ENCODE data around the gene SELENOO. TPM values are rescaled to one million over a fixed set of nuclear protein-coding genes. Genes with fewer than 3 reads are reported as not detected.

SELENOO gene
- total and polyA plus RNA-seq, 2 of the 13 experiments (the other 11 are each of a cell fraction or from before 2014, with no cell fraction given): 14.4 to 19.0 TPM

- TF ChIP-seq, protein P1, sequence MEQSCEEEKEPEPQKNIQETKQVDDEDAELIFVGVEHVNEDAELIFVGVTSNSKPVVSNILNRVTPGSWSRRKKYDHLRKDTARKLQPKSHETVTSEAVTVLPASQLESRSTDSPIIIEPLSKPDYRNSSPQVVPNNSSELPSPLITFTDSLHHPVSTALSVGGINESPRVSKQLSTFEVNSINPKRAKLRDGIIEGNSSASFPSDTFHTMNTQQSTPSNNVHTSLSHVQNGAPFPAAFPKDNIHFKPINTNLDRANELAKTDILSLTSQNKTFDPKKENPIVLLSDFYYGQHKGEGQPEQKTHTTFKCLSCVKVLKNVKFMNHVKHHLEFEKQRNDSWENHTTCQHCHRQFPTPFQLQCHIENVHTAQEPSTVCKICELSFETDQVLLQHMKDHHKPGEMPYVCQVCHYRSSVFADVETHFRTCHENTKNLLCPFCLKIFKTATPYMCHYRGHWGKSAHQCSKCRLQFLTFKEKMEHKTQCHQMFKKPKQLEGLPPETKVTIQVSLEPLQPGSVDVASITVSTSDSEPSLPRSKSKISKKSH (CRISPR knock-in tag; IDR thresholded peaks at IDR 0.05; ENCODE audit: borderline replicate concordance): peak; percentile 52; the same call in 1 of the 2 replicates
- TF ChIP-seq ZNF430 (CRISPR knock-in tag; IDR thresholded peaks at IDR 0.05): no peak
- peak; percentile 78 for TF ChIP-seq ZNF160 (CRISPR knock-in tag; IDR thresholded peaks at IDR 0.05)
- TF ChIP-seq KAT2B (IDR thresholded peaks at IDR 0.05; ENCODE audit: borderline replicate concordance, low read depth, low read length): no peak
- TF ChIP-seq RBM22 (optimal IDR thresholded peaks at IDR 0.05; ENCODE audit: low read length): peak; percentile 76
- no peak for TF ChIP-seq ZNF775 (CRISPR knock-in tag; IDR thresholded peaks at IDR 0.05; ENCODE audit: borderline replicate concordance)
- TF ChIP-seq ZNF777 (CRISPR knock-in tag; IDR thresholded peaks at IDR 0.05): peak; percentile 53; the same call in 1 of the 2 replicates
- peak; percentile 54; the same call in 1 of the 2 replicates for TF ChIP-seq ZNF800 (CRISPR knock-in tag; IDR thresholded peaks at IDR 0.05)
- peak; percentile 98 for TF ChIP-seq ZFX (CRISPR knock-in tag; IDR thresholded peaks at IDR 0.05; ENCODE audit: low read depth)
- TF ChIP-seq ZNF883 (CRISPR knock-in tag; IDR thresholded peaks at IDR 0.05; ENCODE audit: not compliant biosample characterization): peak; percentile 53
- no peak for TF ChIP-seq TRIM24 (CRISPR knock-in tag; IDR thresholded peaks at IDR 0.05)
- no peak for TF ChIP-seq ZFP41 (CRISPR knock-in tag; IDR thresholded peaks at IDR 0.05; ENCODE audit: borderline replicate concordance)
- TF ChIP-seq EP300 (IDR thresholded peaks at IDR 0.05; ENCODE audit: low read depth in 2 of 2, low read length in 2 of 2): no peak
- peak; percentile 45; the same call in 1 of the 2 replicates for TF ChIP-seq EP300 (CRISPR knock-in tag; IDR thresholded peaks at IDR 0.05; ENCODE audit: borderline replicate concordance)
- TF ChIP-seq ZNF567 (CRISPR knock-in tag; IDR thresholded peaks at IDR 0.05; ENCODE audit: borderline replicate concordance): peak; percentile 92; the same call in 1 of the 2 replicates
- TF ChIP-seq ZNF512 (CRISPR knock-in tag; IDR thresholded peaks at IDR 0.05): 0 out of 2 replicates have a peak, but pooled peaks have one; percentile 53
- no peak for TF ChIP-seq SRSF4 (IDR thresholded peaks at IDR 0.05; ENCODE audit: low read depth, low read length, poor library complexity, severe bottlenecking)
- no peak for TF ChIP-seq GLI4 (CRISPR knock-in tag; IDR thresholded peaks at IDR 0.05; ENCODE audit: borderline replicate concordance)
- no peak for TF ChIP-seq NFIC (IDR thresholded peaks at IDR 0.05; ENCODE audit: low read length)
- peak; percentile 86; the same call in 1 of the 2 replicates for TF ChIP-seq ZKSCAN8 (CRISPR knock-in tag; IDR thresholded peaks at IDR 0.05; ENCODE audit: borderline replicate concordance)
- no peak for TF ChIP-seq ZNF354B (CRISPR knock-in tag; IDR thresholded peaks at IDR 0.05)
- 0 out of 2 replicates have a peak, but pooled peaks have one; percentile 24 for TF ChIP-seq ZBTB44 (CRISPR knock-in tag; IDR thresholded peaks at IDR 0.05)
Measured at GRCh38 chr22:50244420-50245213, 43.8 kb downstream of the SELENOO start, which contains the start of gene TUBGCP6 (continued).

All from HepG2 (cell line).